Central memory CD4-positive, alpha-beta T cell (primary cell): ENCODE measurements around the gene RHOBTB3.

Experiments used
- DNase-seq: peaks from one replicate; pipeline ENCODE4 v3.0.0; 2022

RHOBTB3 gene

GRCh38 chr5:95843733-95844223 is 112.6 kb downstream of the RHOBTB3 start:
- no peak for DNase-seq

- no peak for DNase-seq
Measured at GRCh38 chr5:95845391-95845790, 114.3 kb downstream of the RHOBTB3 start.
